Spleen (tissue), 11 donors: ENCODE data around the gene TSC1. TPM values are rescaled to one million over a fixed set of nuclear protein-coding genes. Genes with fewer than 3 reads are reported as not detected.

Experiments used
- DNase-seq: peaks from one replicate; pipeline ENCODE4 v3.0.0-alpha.2; 2020
- H3K27ac ChIP-seq, 8 donors: fragments of 200-600 bp; sonication (generic) in 7 of 8; 1 replicate in 4 of 8; 2 replicates in 4 of 8; pipeline versions ENCODE4 v1.5.0 to v1.8.0; 2016 to 2021; ENCODE audit warnings: inconsistent platforms in 4 of 8, mild to moderate bottlenecking in 4 of 8, moderate library complexity in 1 of 8
- H3K27me3 ChIP-seq, 7 donors: fragments of 200-600 bp; sonication (generic) in 6 of 7; replicated peaks in 1 of 7; 1 replicate in 4 of 7; 2 replicates in 3 of 7; pipeline versions ENCODE4 v1.5.0 to v1.8.0; 2016 to 2021; ENCODE audit warnings: inconsistent platforms in 3 of 7, mild to moderate bottlenecking in 1 of 7
- H3K36me3 ChIP-seq, 6 donors: fragments of 200-600 bp; sonication (generic) in 5 of 6; 1 replicate in 4 of 6; 2 replicates in 2 of 6; pipeline versions ENCODE4 v1.5.0 to v1.8.0; 2016 to 2021; ENCODE audit warnings: inconsistent platforms in 2 of 6
- H3K4me1 ChIP-seq, 6 donors: fragments of 200-600 bp; sonication (generic) in 5 of 6; 1 replicate in 3 of 6; 2 replicates in 3 of 6; pipeline versions ENCODE4 v1.5.0 to v1.8.0; 2016 to 2021; ENCODE audit warnings: inconsistent platforms in 3 of 6
- H3K4me3 ChIP-seq, 8 donors: fragments of 200-600 bp; sonication (generic) in 7 of 8; 1 replicate in 4 of 8; 2 replicates in 4 of 8; pipeline versions ENCODE4 v1.5.0 to v1.8.0; 2016 to 2021; ENCODE audit warnings: inconsistent platforms in 4 of 8, mild to moderate bottlenecking in 4 of 8, moderate library complexity in 2 of 8
- H3K9me3 ChIP-seq, 8 donors: fragments of 200-600 bp; sonication (generic) in 7 of 8; 1 replicate in 4 of 8; 2 replicates in 4 of 8; pipeline versions ENCODE4 v1.5.0 to v1.8.0; 2016 to 2021; ENCODE audit warnings: inconsistent platforms in 4 of 8
- POLR2A ChIP-seq, 3 donors: fragments of 450-650 bp; IDR thresholded peaks; one replicate each; pipeline ENCODE4 v1.5.1; 2017; ENCODE audit warnings: antibody characterized with exemption in 3 of 3, mild to moderate bottlenecking in 1 of 3
- POLR2AphosphoS5 ChIP-seq, 3 donors: sonication (generic); formaldehyde crosslinking; IDR thresholded peaks; one replicate each; pipeline ENCODE4 v1.5.1; 2017; ENCODE audit warnings: antibody characterized with exemption in 3 of 3
- WGBS, 5 donors: extraction: QIAGEN DNeasy Blood & Tissue Kit in 3 of 5; methylation state at CpG; one replicate each; pipeline versions ENCODE4 v1.1.5 to v1.1.7; 2013 to 2018; 5-methylcytosine and 5-hydroxymethylcytosine counted together
- intact Hi-C: fragments of 100-400 bp; cut with DNase I; formaldehyde crosslinking; loops from one replicate; pipeline ENCODE4 v1.15.0; 2023; ENCODE audit warnings: low total_unique reads
- polyA plus RNA-seq, 3 donors: library from polyadenylated mRNA; stranded (reverse); fragments of 200-250 nt; gene quantifications; one replicate each; pipeline ENCODE4 v1.2.1, GENCODE V29; 2013
- total RNA-seq, 7 donors: library from RNA; depleted of rRNA in 3 of 7; stranded (reverse); fragments of >200 nt in 3 of 7; fragmentation: NEBNext Ultra II Directional in 4 of 7; extraction: Animal tissue kit (Norgen Biotek cat#: 25700) in 4 of 7; gene quantifications; one replicate each; pipeline versions ENCODE4 v1.1.0 to v1.2.1, GENCODE V29; 2016 to 2021
- TF ChIP-seq, protein P1 (sequence below), 11 experiments: fragments of 200-600 bp in 7 of 11; fragments of 450-650 bp in 4 of 11; sonication (generic) in 4 of 11; IDR thresholded peaks in 8 of 11; conservative IDR thresholded peaks in 3 of 11; 1 replicate in 7 of 11; 2 replicates in 4 of 11; pipeline versions ENCODE4 v1.4.0 to v1.8.0; 2016 to 2021; ENCODE audit warnings: antibody characterized with exemption in 11 of 11, inconsistent platforms in 4 of 11, mild to moderate bottlenecking in 1 of 11
- donor health status: healthy with polysubstance abuse.
- donor health status: DM: no; HTN: no; CAD: no; lungs with moderate emphysema.
- donor health status: DM: no; HTN: no; CAD: no.
- donor health status: Bipolar disorder and iron deficiency.
- donor health status: healthy.
- donor health status: DM: no; HTN: no; CAD: no.
- donor health status: DM: yes; HTN: yes; CAD: no.

Gene TSC1
- total and polyA plus RNA-seq, 10 donors, result 6.9 to 80.6 (median 51.6) TPM

DNA sequence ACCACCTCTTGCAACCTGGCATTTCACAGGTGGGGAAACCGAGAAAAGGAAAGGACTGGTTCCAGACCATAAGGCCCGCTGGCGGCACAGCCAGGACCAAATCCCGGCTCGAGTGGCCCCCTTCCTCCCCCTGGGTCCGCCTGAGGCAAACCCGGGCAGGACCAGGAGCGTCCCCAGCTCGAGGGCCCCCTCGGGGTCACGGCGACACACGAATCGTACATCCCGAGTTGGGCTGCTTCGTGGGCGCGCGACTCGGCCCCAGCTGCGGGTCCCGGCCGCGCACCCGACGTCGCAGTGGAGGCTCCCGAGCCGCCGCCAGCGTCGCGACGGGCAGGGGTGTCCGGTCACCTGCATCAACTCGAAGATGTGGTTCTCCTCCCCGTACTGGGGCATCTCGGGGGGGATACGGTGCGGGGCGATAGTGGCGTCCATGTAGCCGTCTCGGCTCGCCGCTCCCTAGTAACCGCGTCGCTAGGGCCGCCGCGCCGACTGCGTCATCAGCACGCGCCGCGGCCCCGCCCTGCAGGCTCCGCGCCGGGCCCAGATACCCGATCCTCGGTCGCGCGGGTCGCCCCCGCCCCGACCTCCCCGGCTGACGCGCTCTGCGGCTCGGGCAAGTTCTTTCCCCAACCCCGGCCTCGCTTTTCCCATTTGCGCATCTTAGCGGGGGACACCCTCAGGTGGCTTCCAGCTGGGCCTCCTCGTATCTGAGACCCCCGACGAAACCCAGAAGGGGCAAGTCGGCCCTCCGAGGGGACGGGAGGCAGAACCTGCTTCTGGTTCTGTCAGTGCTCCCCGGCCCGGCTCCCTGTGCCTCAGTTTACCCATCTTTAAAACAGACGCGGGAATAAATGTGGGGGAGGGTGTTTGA is 66.4 kb downstream of the TSC1 start, which contains the start of gene AK8:
Gene AK8 (minus strand): TSS at position 461 of the 871 bp plus-strand sequence. CDS start 29 bp downstream, at position 432.
- DNase-seq, result peak; percentile 92
- peak within 1 kb of the TSS in 7 of 8 donors; percentile 29 to 85 (median 76) for H3K27ac ChIP-seq
- peak within 1 kb of the TSS; percentile 85 to 98 (median 96) for H3K4me3 ChIP-seq
- intact Hi-C loops, result no loop called here
- H3K36me3 ChIP-seq, result no peaks in the 10 kb centered on the region
- H3K27me3 ChIP-seq, result no peaks in the 10 kb centered on the region
- H3K4me1 ChIP-seq, result peaks cover 0 to 28% (median 21%) of the 10 kb centered on the region in 6 donors
- TF ChIP-seq POLR2AphosphoS5 (IDR thresholded peaks at IDR 0.05), result peak; percentile 64 to 84 (median 84)
- no peak for TF ChIP-seq POLR2A (IDR thresholded peaks at IDR 0.05)
- TF ChIP-seq, protein P1, sequence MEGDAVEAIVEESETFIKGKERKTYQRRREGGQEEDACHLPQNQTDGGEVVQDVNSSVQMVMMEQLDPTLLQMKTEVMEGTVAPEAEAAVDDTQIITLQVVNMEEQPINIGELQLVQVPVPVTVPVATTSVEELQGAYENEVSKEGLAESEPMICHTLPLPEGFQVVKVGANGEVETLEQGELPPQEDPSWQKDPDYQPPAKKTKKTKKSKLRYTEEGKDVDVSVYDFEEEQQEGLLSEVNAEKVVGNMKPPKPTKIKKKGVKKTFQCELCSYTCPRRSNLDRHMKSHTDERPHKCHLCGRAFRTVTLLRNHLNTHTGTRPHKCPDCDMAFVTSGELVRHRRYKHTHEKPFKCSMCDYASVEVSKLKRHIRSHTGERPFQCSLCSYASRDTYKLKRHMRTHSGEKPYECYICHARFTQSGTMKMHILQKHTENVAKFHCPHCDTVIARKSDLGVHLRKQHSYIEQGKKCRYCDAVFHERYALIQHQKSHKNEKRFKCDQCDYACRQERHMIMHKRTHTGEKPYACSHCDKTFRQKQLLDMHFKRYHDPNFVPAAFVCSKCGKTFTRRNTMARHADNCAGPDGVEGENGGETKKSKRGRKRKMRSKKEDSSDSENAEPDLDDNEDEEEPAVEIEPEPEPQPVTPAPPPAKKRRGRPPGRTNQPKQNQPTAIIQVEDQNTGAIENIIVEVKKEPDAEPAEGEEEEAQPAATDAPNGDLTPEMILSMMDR (IDR thresholded peaks at IDR 0.05 in 8 of 11, conservative IDR thresholded peaks at IDR 0.05 in 3 of 11), result peak in 1 of 11 experiments; percentile 11
- no peaks in the 10 kb centered on the region for H3K9me3 ChIP-seq
- WGBS, 5 donors, result 1 to 2% (median 1%) methylated on average over 48 to 89 of the region's 89 CpGs

DNA sequence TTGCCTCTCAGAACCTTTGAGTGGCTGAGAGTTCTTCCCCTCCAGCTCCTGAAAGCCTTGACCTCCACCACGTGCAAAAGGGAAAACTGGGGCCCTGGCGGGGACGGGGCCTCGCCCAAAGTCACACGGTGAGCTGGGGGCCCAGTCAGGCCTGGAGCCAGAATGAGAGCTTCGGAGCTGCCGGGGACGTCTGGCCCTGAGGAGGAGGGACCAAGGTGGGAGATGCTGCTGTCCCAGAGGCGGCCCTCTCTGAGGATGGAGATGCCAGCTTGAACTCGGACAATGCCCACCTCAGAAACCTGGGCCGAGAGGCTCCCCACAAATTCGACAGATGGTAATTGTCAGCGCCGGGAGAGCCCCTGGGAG is 67.0 kb downstream of the TSC1 start:
- intact Hi-C loops, result no loop called here
- DNase-seq, result no peak
- H3K27me3 ChIP-seq, result no peaks in the 10 kb centered on the region
- H3K36me3 ChIP-seq, result no peaks in the 10 kb centered on the region
- TF ChIP-seq, protein P1 (IDR thresholded peaks at IDR 0.05 in 8 of 11, conservative IDR thresholded peaks at IDR 0.05 in 3 of 11), result no peak
- TF ChIP-seq POLR2AphosphoS5 (IDR thresholded peaks at IDR 0.05), result no peak
- TF ChIP-seq POLR2A (IDR thresholded peaks at IDR 0.05), result no peak
- peaks cover 0 to 28% (median 21%) of the 10 kb centered on the region in 6 donors for H3K4me1 ChIP-seq
- H3K4me3 ChIP-seq, result peak overlapping the region; percentile 85 to 98 (median 96)
- 51 to 69% (median 65%) methylated on average over 13 to 14 of the region's 14 CpGs for WGBS, 5 donors
- no peak overlapping the region for H3K27ac ChIP-seq
- H3K9me3 ChIP-seq, result no peaks in the 10 kb centered on the region

DNA sequence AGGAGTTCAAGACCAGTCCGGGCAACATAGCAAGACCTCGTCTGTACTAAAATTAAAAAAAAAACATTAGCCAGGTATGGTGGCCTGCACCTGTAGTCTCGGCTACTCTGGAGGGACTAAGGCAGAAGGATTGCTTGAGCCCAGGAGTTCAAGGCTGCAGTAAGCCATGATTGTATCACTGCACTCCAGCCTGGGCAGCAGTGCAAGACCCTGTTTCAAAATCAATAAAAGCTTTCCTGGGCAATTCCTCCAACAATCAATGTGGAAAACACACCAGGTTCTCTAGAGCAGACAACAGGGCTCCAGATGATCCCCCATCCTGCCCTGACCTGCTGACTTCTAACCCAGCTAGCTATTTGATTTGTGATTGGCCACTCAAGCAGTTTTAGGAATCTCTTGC is 67.6 kb downstream of the TSC1 start:
- H3K27ac ChIP-seq, result no peak overlapping the region
- intact Hi-C loops, result no loop called here
- WGBS, 5 donors, result 80 to 93% (median 88%) methylated on average over 3 of the region's 3 CpGs
- peaks cover 0 to 28% (median 21%) of the 10 kb centered on the region in 6 donors for H3K4me1 ChIP-seq
- DNase-seq, result no peak
- TF ChIP-seq, protein P1 (IDR thresholded peaks at IDR 0.05 in 8 of 11, conservative IDR thresholded peaks at IDR 0.05 in 3 of 11), result no peak
- TF ChIP-seq POLR2A (IDR thresholded peaks at IDR 0.05) (no peak), POLR2AphosphoS5 (IDR thresholded peaks at IDR 0.05) (no peak)
- H3K27me3 ChIP-seq, result no peaks in the 10 kb centered on the region
- no peaks in the 10 kb centered on the region for H3K9me3 ChIP-seq
- no peaks in the 10 kb centered on the region for H3K36me3 ChIP-seq
- H3K4me3 ChIP-seq, result no peak overlapping the region

DNA sequence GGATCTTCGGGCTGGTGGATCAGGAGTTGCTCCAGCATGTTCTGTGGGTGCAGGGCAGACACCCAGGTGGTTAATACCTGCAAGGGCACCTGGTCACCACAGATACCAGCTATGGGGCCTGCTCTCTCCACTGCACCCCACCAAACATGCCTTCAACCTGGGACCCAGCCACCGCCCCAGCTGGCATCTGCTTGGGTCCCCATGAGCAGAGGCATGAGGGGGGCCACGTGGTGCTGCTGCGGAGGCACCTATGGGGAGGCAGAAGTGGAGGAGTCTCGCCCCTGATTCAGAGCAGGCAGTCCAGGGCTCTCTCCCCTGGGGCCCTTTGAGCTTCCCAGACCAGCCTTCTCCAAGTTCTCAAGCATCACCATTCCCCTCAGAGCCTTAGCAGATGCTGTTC is 69.3 kb downstream of the TSC1 start:
- intact Hi-C loops, result no loop called here
- DNase-seq, result no peak

More for the DNA sequence above, 69.3 kb downstream of the TSC1 start:
- WGBS, 5 donors, result 78 to 93% (median 85%) methylated on average over 4 to 5 of the region's 5 CpGs
- Histone ChIP-seq H3K4me1 (peaks cover 0 to 26% (median 21%) of the 10 kb centered on the region in 6 donors), H3K36me3 (no peaks in the 10 kb centered on the region), H3K9me3 (no peaks in the 10 kb centered on the region), H3K27me3 (no peaks in the 10 kb centered on the region), H3K27ac (no peak overlapping the region), H3K4me3 (no peak overlapping the region)
- no peak for TF ChIP-seq POLR2A (IDR thresholded peaks at IDR 0.05)
